22Rv1 (cell line): ENCODE data around the gene C9orf72.
A peak's percentile ranks its signal among the peaks of the same experiment; 100 is the strongest.

Experiments
- H3K27ac ChIP-seq: fragments of 450-650 bp; 2 replicates; pipeline ENCODE4 v1.5.1; 2017
- ZFX ChIP-seq: fragments of 450-650 bp; IDR thresholded peaks from 2 replicates; pipeline ENCODE4 v1.6.1; 2017; ENCODE audit warnings: antibody characterized with exemption, borderline replicate concordance
- TF ChIP-seq, protein P1 (sequence below): fragments of 450-650 bp; IDR thresholded peaks from 2 replicates; pipeline ENCODE4 v1.5.1; 2017; ENCODE audit warnings: mild to moderate bottlenecking

Gene C9orf72

DNA sequence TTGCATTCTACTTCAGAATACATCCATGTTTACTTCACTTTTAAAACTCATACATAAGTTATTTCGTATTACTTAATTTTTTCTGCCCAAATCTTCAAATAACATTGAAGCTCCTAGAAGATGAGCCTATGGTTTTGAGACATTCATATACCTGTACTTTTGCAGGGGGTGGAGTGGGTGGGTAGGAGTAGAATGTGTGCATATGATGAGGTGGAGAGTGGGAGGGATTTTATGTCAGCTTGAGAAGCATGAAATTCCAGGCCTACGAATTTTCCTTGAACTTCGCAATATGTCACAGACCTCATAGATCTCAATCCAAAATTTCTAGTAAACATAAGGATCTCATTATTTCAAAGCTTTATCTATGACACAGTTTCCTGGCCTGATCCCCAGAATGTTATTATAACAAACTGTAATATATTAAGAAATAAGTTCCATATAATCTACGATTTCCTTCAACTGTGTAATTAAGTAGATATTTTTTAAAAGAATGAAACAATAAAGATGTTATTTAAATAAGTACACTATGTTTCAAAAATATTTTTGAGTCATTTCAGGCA, 24.0 kb downstream of the C9orf72 start:
- TF ChIP-seq ZFX = no peak
- TF ChIP-seq, protein P1, sequence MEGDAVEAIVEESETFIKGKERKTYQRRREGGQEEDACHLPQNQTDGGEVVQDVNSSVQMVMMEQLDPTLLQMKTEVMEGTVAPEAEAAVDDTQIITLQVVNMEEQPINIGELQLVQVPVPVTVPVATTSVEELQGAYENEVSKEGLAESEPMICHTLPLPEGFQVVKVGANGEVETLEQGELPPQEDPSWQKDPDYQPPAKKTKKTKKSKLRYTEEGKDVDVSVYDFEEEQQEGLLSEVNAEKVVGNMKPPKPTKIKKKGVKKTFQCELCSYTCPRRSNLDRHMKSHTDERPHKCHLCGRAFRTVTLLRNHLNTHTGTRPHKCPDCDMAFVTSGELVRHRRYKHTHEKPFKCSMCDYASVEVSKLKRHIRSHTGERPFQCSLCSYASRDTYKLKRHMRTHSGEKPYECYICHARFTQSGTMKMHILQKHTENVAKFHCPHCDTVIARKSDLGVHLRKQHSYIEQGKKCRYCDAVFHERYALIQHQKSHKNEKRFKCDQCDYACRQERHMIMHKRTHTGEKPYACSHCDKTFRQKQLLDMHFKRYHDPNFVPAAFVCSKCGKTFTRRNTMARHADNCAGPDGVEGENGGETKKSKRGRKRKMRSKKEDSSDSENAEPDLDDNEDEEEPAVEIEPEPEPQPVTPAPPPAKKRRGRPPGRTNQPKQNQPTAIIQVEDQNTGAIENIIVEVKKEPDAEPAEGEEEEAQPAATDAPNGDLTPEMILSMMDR = no peak
- no peak overlapping the region for H3K27ac ChIP-seq

GRCh38 chr9:27548055-27548741, 25.1 kb downstream of the C9orf72 start:
- H3K27ac ChIP-seq = peak overlapping the region; percentile 17; the same call in 1 of the 2 replicates
- no peak for TF ChIP-seq ZFX
- TF ChIP-seq, protein P1 = peak; percentile 65

DNA sequence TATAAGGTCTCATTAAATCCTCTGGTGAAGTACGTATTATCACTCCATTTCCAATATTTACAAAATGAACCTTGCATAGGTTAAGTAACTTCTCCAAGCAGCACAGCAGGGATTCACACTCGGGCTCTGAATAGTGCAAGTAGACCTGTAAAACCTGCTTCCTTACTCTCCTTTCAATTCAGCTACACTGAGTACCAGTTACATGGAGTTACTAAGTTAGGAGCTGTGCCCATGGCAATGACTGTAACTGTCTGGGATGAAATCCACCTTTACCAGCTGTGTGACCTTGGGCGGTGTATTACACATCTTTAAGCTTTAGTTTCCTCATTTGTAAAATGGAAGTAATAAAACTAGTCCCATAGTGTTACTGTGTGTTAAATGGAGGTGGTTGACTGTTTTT, 27.8 kb downstream of the C9orf72 start:
- no peak overlapping the region for H3K27ac ChIP-seq
- TF ChIP-seq, protein P1 = no peak
- TF ChIP-seq ZFX = no peak

GRCh38 chr9:27542508-27542907, 30.8 kb downstream of the C9orf72 start:
- no peak for TF ChIP-seq ZFX
- TF ChIP-seq, protein P1 = no peak
- H3K27ac ChIP-seq = no peak overlapping the region

GRCh38 chr9:27541740-27542139, 31.5 kb downstream of the C9orf72 start:
- TF ChIP-seq, protein P1 = no peak
- TF ChIP-seq ZFX = no peak

DNA sequence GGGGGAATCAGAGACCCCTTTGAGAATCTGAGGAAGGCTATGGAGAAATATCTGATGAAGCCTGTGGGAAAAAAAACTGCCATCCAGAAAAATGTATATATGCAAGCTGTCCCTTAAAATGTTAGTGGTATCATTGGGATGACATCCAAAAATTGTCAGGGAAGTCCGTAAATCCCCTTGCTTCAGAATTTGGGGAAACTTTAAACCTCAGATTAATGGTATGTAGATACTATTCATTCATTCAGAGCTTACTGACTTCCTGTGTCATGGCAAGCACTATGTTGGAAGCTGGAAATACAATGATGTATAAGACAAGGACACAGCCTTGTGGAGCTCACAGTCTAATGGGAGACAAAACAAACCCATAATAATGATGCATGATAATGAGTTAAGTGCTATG, 32.8 kb downstream of the C9orf72 start:
- TF ChIP-seq ZFX = no peak
- TF ChIP-seq, protein P1 = no peak
- H3K27ac ChIP-seq = no peak overlapping the region

More at GRCh38 chr9:27541740-27542139, 31.5 kb downstream of the C9orf72 start:
- no peak overlapping the region for H3K27ac ChIP-seq
